Activated CD4-positive, alpha-beta memory T cell treated with anti-CD3 and anti-CD28 coated beads for 36 hours (primary cell): ENCODE data around the gene MPP3. TPM values are rescaled to one million over a fixed set of nuclear protein-coding genes. Genes with fewer than 3 reads are reported as not detected.
A peak's percentile ranks its signal among the peaks of the same experiment; 100 is the strongest.

Source experiments
- CTCF ChIA-PET: fragments of 350-600 bp; sonication (Branson Sonifier 250); formaldehyde crosslinking; loops from one replicate; lab custom pipeline; 2021; ENCODE audit warnings: antibody characterized with exemption, inconsistent platforms; lab: Charles Lee
- POLR2A ChIA-PET: fragments of 350-600 bp; sonication (Branson Sonifier 250); formaldehyde crosslinking; loops from one replicate; lab custom pipeline; 2021; ENCODE audit warnings: antibody characterized with exemption; lab: Charles Lee
- DNase-seq: peaks from one replicate; pipeline ENCODE4 v3.0.0-alpha.2; 2020
- H3K27ac Mint-ChIP-seq: one replicate; pipeline ENCODE4 v1.8.0; 2021; ENCODE audit warnings: mixed read lengths
- H3K27me3 Mint-ChIP-seq: one replicate; pipeline ENCODE4 v1.8.0; 2021; ENCODE audit warnings: mixed read lengths
- H3K36me3 Mint-ChIP-seq: one replicate; pipeline ENCODE4 v1.8.0; 2021; ENCODE audit warnings: mixed read lengths
- H3K4me1 Mint-ChIP-seq: one replicate; pipeline ENCODE4 v1.8.0; 2021; ENCODE audit warnings: low read depth, mixed read lengths
- H3K4me3 Mint-ChIP-seq: one replicate; pipeline ENCODE4 v1.8.0; 2021; ENCODE audit warnings: mild to moderate bottlenecking, mixed read lengths
- H3K9me3 Mint-ChIP-seq: one replicate; pipeline ENCODE4 v1.8.0; 2021; ENCODE audit warnings: mixed read lengths
- intact Hi-C: fragments of 100-400 bp; cut with micrococcal nuclease; formaldehyde crosslinking; loops from one replicate; pipeline ENCODE4 v1.15.1; 2023
- total RNA-seq, 2 experiments: library from RNA; stranded (reverse); gene quantifications; one replicate each; pipeline ENCODE4 v1.2.3, GENCODE V29; 2021

MPP3 gene
- total RNA-seq = under 1 TPM; 0.41 to 0.62 TPM

- H3K36me3 Mint-ChIP-seq = no peaks in the 10 kb centered on the region
- ChIA-PET CTCF (no interaction called here), POLR2A (no interaction called here)
Measured at GRCh38 chr17:43832976-43833829, at the start of gene MPP3. MPP3 (minus strand) TSS chr17:43833146; CDS start chr17:43831906, 1,240 bp downstream.

GRCh38 chr17:43881758-43882505, 49.0 kb upstream of the MPP3 start:
- Mint-ChIP-seq H3K27ac (no peak overlapping the region), H3K9me3 (no peaks in the 10 kb centered on the region), H3K27me3 (no peaks in the 10 kb centered on the region), H3K4me3 (no peak overlapping the region), H3K36me3 (no peaks in the 10 kb centered on the region), H3K4me1 (no peaks in the 10 kb centered on the region)
- ChIA-PET CTCF (interaction anchor here (1.9 to 2.1 kb wide), 2 partner anchors 28 to 62 kb away, joined by 6 to 12 read pairs; no protein-coding TSS in a partner anchor), POLR2A (no interaction called here)
- intact Hi-C loops = no loop called here
- DNase-seq = no peak

More at GRCh38 chr17:43832976-43833829, at the start of gene MPP3:
- Mint-ChIP-seq H3K27me3 (peaks cover 23% of the 10 kb centered on the region), H3K4me3 (peak within 1 kb of the TSS; percentile 70), H3K27ac (no peak within 1 kb of the TSS), H3K9me3 (no peaks in the 10 kb centered on the region), H3K4me1 (peaks cover 22% of the 10 kb centered on the region)
- intact Hi-C loops = no loop called here
- peak; percentile 41 for DNase-seq

DNA sequence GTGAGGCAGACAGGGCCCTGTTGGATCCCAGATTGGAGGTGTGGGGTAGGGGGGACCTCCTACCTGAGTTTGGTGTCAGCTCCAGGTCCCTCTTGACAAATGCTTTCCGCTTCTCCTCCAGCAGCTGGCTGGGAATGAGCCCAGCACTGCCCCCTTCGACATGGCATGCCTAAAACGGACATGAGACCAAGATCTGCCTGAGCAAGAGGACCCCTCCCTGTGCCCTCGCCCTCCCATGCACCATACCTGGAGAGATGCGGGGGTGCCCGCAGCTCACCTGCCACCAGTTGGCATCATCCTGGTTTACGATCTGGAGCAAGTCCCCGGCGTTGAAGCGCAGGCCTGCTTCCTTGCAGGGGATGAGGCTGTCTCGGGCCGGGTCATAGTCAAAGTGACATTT, 48.2 kb upstream of the MPP3 start:
- ChIA-PET POLR2A (no interaction called here), CTCF (interaction anchor here (1.3 to 4.4 kb wide), 12 partner anchors 7 to 287 kb away, joined by 3 to 60 read pairs (median 8); no protein-coding TSS in a partner anchor)
- H3K36me3 Mint-ChIP-seq = no peaks in the 10 kb centered on the region
- intact Hi-C loops = no loop called here
- H3K4me3 Mint-ChIP-seq = no peak overlapping the region
- no peaks in the 10 kb centered on the region for H3K27me3 Mint-ChIP-seq
- no peaks in the 10 kb centered on the region for H3K9me3 Mint-ChIP-seq
- H3K27ac Mint-ChIP-seq = no peak overlapping the region
- DNase-seq = no peak
- no peaks in the 10 kb centered on the region for H3K4me1 Mint-ChIP-seq

- POLR2A ChIA-PET = no interaction called here
- Mint-ChIP-seq H3K36me3 (no peaks in the 10 kb centered on the region), H3K9me3 (no peaks in the 10 kb centered on the region), H3K4me1 (no peaks in the 10 kb centered on the region), H3K27ac (no peak overlapping the region), H3K4me3 (no peak overlapping the region), H3K27me3 (no peaks in the 10 kb centered on the region)
- CTCF ChIA-PET = interaction anchor here (0.8 to 4.4 kb wide), 16 partner anchors 8 to 288 kb away, joined by 3 to 60 read pairs (median 6); no protein-coding TSS in a partner anchor
- intact Hi-C loops = no loop called here
- peak; percentile 62 for DNase-seq
Measured at GRCh38 chr17:43880420-43880991, 47.6 kb upstream of the MPP3 start.

- Mint-ChIP-seq H3K9me3 (no peaks in the 10 kb centered on the region), H3K27ac (no peak overlapping the region), H3K27me3 (no peaks in the 10 kb centered on the region), H3K4me1 (no peaks in the 10 kb centered on the region), H3K36me3 (no peaks in the 10 kb centered on the region), H3K4me3 (no peak overlapping the region)
- intact Hi-C loops = no loop called here
- CTCF ChIA-PET = interaction anchor here (0.8 to 4.4 kb wide), 22 partner anchors 9 to 289 kb away, joined by 3 to 60 read pairs (median 6); no protein-coding TSS in a partner anchor
- POLR2A ChIA-PET = no interaction called here
- no peak for DNase-seq
Measured at GRCh38 chr17:43879723-43880419, 46.9 kb upstream of the MPP3 start.

GRCh38 chr17:43878260-43879175, 45.6 kb upstream of the MPP3 start:
- H3K27me3 Mint-ChIP-seq = no peaks in the 10 kb centered on the region
- ChIA-PET CTCF (interaction anchor here (0.6 to 4.4 kb wide), 33 partner anchors 10 to 290 kb away, joined by 3 to 60 read pairs (median 4); partner anchors contain the start of genes MPP2, PPY and SOST), POLR2A (no interaction called here)
- no peaks in the 10 kb centered on the region for H3K4me1 Mint-ChIP-seq
- H3K4me3 Mint-ChIP-seq = no peak overlapping the region
- intact Hi-C loops = loop anchor here (1.0 kb wide), 1 partner anchor 117 kb away; no protein-coding TSS in a partner anchor
- H3K9me3 Mint-ChIP-seq = no peaks in the 10 kb centered on the region
- DNase-seq = peak; percentile 76
- H3K27ac Mint-ChIP-seq = no peak overlapping the region
- no peaks in the 10 kb centered on the region for H3K36me3 Mint-ChIP-seq

DNA sequence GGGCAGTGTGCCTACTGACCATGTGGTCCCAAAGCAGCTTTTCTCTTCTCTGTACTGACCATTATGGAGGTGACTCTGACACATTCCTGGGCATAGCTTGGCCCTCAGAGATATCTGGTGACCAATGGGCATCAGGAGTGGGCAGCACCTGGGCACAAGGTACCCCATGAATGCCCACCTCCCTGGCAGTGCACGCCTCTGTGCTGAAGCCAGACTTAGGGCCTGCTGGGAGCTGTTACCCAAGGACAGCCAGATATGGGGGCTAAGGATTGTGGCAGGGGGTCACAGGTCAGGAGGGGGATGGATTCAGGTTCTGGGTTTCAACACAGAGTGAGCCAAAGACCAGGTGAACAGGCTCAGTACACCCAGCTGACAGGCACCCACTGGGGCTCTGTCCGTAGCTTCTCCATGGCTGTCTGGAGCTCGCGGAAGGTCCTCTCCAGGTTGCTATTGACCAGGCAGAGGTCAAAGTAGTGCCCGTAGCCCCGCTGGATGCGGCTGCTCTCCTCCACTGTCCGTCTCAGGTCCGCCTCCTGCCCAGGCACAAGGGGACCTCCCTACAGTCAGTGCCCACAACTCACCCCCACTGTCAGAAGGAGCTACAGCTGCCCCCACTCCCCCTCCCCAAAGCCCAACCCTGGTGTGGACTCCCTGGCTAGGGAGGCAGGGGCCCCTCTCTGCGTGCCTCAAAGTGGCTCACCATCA, 44.7 kb upstream of the MPP3 start:
- no peak overlapping the region for H3K27ac Mint-ChIP-seq
- no peaks in the 10 kb centered on the region for H3K4me1 Mint-ChIP-seq
- DNase-seq = no peak
- ChIA-PET CTCF (interaction anchor here (0.6 to 4.4 kb wide), 24 partner anchors 9 to 164 kb away, joined by 3 to 60 read pairs (median 4); partner anchors contain the start of genes PPY and SOST), POLR2A (no interaction called here)
- intact Hi-C loops = loop anchor here (1.0 kb wide), 1 partner anchor 118 kb away; no protein-coding TSS in a partner anchor
- H3K9me3 Mint-ChIP-seq = no peaks in the 10 kb centered on the region
- H3K36me3 Mint-ChIP-seq = no peaks in the 10 kb centered on the region
- no peak overlapping the region for H3K4me3 Mint-ChIP-seq
- H3K27me3 Mint-ChIP-seq = no peaks in the 10 kb centered on the region

DNA sequence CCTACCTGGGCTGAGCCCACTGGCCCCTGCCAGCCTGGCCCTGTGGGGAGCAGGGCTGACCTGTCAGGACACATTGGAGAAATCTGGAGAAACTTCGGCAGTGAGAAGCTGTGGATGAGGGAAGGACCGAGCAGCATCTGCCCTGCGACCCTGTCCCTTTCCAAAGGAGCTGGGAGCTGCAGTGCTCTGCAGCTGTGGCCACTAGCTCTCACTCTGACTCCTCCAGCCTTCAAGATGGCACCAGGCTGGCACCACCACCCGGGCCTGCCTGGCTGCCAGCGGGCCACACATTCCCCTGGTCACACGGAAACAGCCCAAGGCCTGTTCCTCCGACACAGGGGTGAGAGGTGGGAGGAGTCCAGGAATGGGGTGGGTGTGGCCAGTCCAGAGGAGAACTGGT, 44.1 kb upstream of the MPP3 start:
- Mint-ChIP-seq H3K27ac (no peak overlapping the region), H3K9me3 (no peaks in the 10 kb centered on the region), H3K4me3 (no peak overlapping the region), H3K36me3 (no peaks in the 10 kb centered on the region), H3K4me1 (no peaks in the 10 kb centered on the region), H3K27me3 (peaks cover 5% of the 10 kb centered on the region)
- CTCF ChIA-PET = interaction anchor here (1.1 to 4.4 kb wide), 7 partner anchors 12 to 165 kb away, joined by 4 to 60 read pairs (median 11); no protein-coding TSS in a partner anchor
- POLR2A ChIA-PET = no interaction called here
- intact Hi-C loops = no loop called here
- no peak for DNase-seq

- intact Hi-C loops = no loop called here
- ChIA-PET POLR2A (no interaction called here), CTCF (no interaction called here)
- DNase-seq = no peak
- Mint-ChIP-seq H3K4me3 (no peak overlapping the region), H3K4me1 (no peaks in the 10 kb centered on the region), H3K36me3 (no peaks in the 10 kb centered on the region), H3K9me3 (no peaks in the 10 kb centered on the region), H3K27me3 (peaks cover 5% of the 10 kb centered on the region), H3K27ac (no peak overlapping the region)
Measured at GRCh38 chr17:43875476-43876147, 42.7 kb upstream of the MPP3 start.

DNA sequence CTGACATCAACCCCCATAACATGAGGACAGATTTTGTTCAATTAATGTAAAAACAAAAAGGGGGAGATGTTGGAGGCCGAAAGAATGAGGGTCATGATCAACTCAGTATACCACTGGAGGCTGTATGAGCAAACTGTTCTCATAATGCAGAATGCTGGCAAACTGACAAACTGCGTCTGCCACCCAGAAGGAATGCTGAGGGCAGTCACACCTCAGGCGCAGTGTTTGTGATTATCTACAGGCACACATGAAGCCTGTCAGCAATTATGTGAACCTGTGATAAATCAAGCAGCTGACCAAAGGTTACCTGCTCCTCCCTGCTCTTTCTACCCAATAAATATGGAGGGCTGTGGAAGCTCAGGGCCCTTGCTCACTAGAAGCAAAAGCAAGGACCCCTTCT, 41.3 kb upstream of the MPP3 start:
- H3K9me3 Mint-ChIP-seq = no peaks in the 10 kb centered on the region
- peaks cover 7% of the 10 kb centered on the region for H3K27me3 Mint-ChIP-seq
- no peak overlapping the region for H3K4me3 Mint-ChIP-seq
- H3K27ac Mint-ChIP-seq = no peak overlapping the region
- ChIA-PET CTCF (no interaction called here), POLR2A (no interaction called here)
- intact Hi-C loops = no loop called here
- no peaks in the 10 kb centered on the region for H3K36me3 Mint-ChIP-seq
- H3K4me1 Mint-ChIP-seq = no peaks in the 10 kb centered on the region
- no peak for DNase-seq
